Measurements from ENCODE around the gene SLX1B.
"Not testable (repeated sequence)": the region's sequence is repeated elsewhere in the genome, so short reads cannot be mapped to it uniquely, and the experiment has no call there.

GRCh38 chr16:29482276-29482675 lies 27.9 kb downstream of the SLX1B start:
- not testable (repeated sequence) for TF ChIP-seq CTCF (conservative IDR thresholded peaks at IDR 0.05); EZH2 (IDR thresholded peaks at IDR 0.05; ENCODE audit: low read depth)
